SU-DHL-6 (cell line): ENCODE results near the gene SI.

Experiments
- H2AFZ ChIP-seq: fragments of 200-600 bp; sonication (generic); 2 replicates; pipeline ENCODE4 v1.6.1; 2014; ENCODE audit warnings: low read depth, mild to moderate bottlenecking, moderate library complexity, mixed read lengths, antibody characterized with exemption, low read length; ENCODE audit not compliant: severe bottlenecking
- H3F3A ChIP-seq: fragments of 200-600 bp; shearing (Covaris generic); 2 replicates; pipeline ENCODE4 v1.6.0; 2016; ENCODE audit warnings: antibody characterized with exemption, mild to moderate bottlenecking; ENCODE audit not compliant: insufficient read depth
- H3K27ac ChIP-seq: fragments of 200-600 bp; sonication (generic); 2 replicates; pipeline ENCODE4 v1.5.1; 2016; ENCODE audit warnings: low read depth, mild to moderate bottlenecking, low read length, moderate library complexity, mixed read lengths
- H3K27me3 ChIP-seq: fragments of 200-600 bp; sonication (generic), shearing (Covaris generic); 2 replicates; pipeline ENCODE4 v1.6.0; 2014; ENCODE audit warnings: mild to moderate bottlenecking, low read length
- H3K36me3 ChIP-seq: fragments of 200-600 bp; sonication (generic); 2 replicates; pipeline ENCODE4 v1.6.1; 2014; ENCODE audit warnings: mild to moderate bottlenecking, low read length, mixed read lengths
- H3K4me2 ChIP-seq: fragments of 300-600, 200-600 bp; shearing (Covaris generic), sonication (generic); 2 replicates; pipeline ENCODE4 v1.6.0; 2014; ENCODE audit warnings: low read length, low read depth, mild to moderate bottlenecking; ENCODE audit not compliant: poor library complexity, severe bottlenecking
- H3K4me3 ChIP-seq: fragments of 200-600 bp; sonication (generic); 2 replicates; pipeline ENCODE4 v1.5.1; 2014; ENCODE audit warnings: antibody characterized with exemption, low read length, mild to moderate bottlenecking, mixed read lengths; ENCODE audit not compliant: insufficient read depth, poor library complexity, severe bottlenecking
- H3K79me2 ChIP-seq: fragments of 200-600 bp; sonication (generic); 2 replicates; pipeline ENCODE4 v1.6.1; 2014; ENCODE audit warnings: mild to moderate bottlenecking, low read length, moderate library complexity; ENCODE audit not compliant: insufficient read depth
- H3K9ac ChIP-seq: fragments of 200-600 bp; sonication (generic); 2 replicates; pipeline ENCODE4 v1.7.0; 2014; ENCODE audit warnings: mild to moderate bottlenecking, low read length
- H3K9me2 ChIP-seq: fragments of 200-600 bp; sonication (generic); replicated peaks from 2 replicates; pipeline ENCODE4 v1.6.1; 2014; ENCODE audit warnings: low read length; ENCODE audit not compliant: insufficient read depth
- H3K9me3 ChIP-seq: fragments of 200-600 bp; sonication (generic); 2 replicates; pipeline ENCODE4 v1.6.1; 2014; ENCODE audit warnings: low read length, mixed read lengths; ENCODE audit not compliant: insufficient read depth
- H4K20me1 ChIP-seq: fragments of 200-600 bp; sonication (generic); 2 replicates; pipeline ENCODE4 v1.6.1; 2014; ENCODE audit warnings: low read depth, mild to moderate bottlenecking, antibody characterized with exemption, low read length, moderate library complexity, mixed read lengths
- EZH2phosphoT487 ChIP-seq: fragments of 200-600 bp; sonication (generic), shearing (Covaris generic); conservative IDR thresholded peaks from 2 replicates; pipeline ENCODE4 v1.6.1; 2018; ENCODE audit warnings: mild to moderate bottlenecking, antibody characterized with exemption, low read length, moderate library complexity, mixed read lengths
- TF ChIP-seq, protein P1 (sequence below): fragments of 200-600 bp; sonication (generic); IDR thresholded peaks from one replicate; pipeline ENCODE4 v1.5.1; 2017; ENCODE audit warnings: antibody characterized with exemption, mild to moderate bottlenecking, low read length, moderate library complexity; ENCODE audit not compliant: insufficient read depth, poor library complexity, severe bottlenecking

SI gene

DNA sequence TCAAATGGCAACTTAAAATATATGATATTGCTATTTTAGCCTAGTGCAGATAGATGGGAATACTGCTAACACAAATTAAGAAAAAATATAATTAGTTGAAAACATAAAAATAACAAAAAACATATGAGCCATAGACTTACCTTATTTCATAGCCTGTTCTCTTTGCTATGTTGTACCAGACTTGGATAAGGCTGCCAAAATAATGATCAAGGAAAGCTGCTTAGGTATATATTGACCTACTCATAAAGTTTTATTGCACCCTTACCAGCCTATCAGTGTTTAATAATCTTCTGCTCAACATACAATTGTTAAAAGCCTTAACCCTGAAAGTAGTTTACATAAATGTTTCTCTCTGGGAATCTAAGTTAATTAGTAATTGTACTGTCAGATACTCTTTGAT is at the start of gene SI:
SI (minus strand) TSS at position 204 of the 400 bp plus-strand sequence. CDS start 2,484 bp downstream, outside the sequence.
- Histone ChIP-seq H3K79me2 (no peaks in the 10 kb centered on the region), H3K36me3 (no peaks in the 10 kb centered on the region), H4K20me1 (no peaks in the 10 kb centered on the region), H3K9me3 (no peaks in the 10 kb centered on the region), H3K4me3 (no peak within 1 kb of the TSS), H3K9me2 (no peaks in the 10 kb centered on the region), H3K4me2 (no peak within 1 kb of the TSS), H3K27me3 (no peaks in the 10 kb centered on the region), H3F3A (no peaks in the 10 kb centered on the region), H3K9ac (no peak within 1 kb of the TSS), H2AFZ (no peak within 1 kb of the TSS), H3K27ac (no peak within 1 kb of the TSS)
- TF ChIP-seq EZH2phosphoT487, result no peak
- TF ChIP-seq, protein P1, sequence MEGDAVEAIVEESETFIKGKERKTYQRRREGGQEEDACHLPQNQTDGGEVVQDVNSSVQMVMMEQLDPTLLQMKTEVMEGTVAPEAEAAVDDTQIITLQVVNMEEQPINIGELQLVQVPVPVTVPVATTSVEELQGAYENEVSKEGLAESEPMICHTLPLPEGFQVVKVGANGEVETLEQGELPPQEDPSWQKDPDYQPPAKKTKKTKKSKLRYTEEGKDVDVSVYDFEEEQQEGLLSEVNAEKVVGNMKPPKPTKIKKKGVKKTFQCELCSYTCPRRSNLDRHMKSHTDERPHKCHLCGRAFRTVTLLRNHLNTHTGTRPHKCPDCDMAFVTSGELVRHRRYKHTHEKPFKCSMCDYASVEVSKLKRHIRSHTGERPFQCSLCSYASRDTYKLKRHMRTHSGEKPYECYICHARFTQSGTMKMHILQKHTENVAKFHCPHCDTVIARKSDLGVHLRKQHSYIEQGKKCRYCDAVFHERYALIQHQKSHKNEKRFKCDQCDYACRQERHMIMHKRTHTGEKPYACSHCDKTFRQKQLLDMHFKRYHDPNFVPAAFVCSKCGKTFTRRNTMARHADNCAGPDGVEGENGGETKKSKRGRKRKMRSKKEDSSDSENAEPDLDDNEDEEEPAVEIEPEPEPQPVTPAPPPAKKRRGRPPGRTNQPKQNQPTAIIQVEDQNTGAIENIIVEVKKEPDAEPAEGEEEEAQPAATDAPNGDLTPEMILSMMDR, result no peak

DNA sequence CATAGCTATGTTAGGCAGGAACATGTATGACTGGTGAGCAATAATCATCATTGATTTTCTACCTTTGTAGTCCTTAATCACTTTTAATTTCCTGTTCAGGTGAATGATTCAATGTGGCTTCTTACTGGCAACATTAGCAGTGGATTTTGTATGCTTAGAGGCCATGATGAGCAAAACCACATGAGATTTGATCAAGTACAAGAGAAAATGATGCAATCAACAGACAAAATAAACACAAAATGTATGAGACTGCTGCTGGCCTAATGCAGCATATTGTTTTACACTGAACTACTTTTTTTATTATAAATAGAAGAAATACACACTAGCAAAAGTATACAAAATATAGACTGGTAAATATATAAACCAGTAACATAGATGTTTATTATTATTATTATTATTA is 47.5 kb upstream of the SI start:
- Histone ChIP-seq H3K4me3 (no peak overlapping the region), H3K9ac (no peak overlapping the region), H2AFZ (no peak overlapping the region), H3K36me3 (no peaks in the 10 kb centered on the region), H3F3A (no peaks in the 10 kb centered on the region), H3K9me3 (0 out of 2 replicates have a peak, but pooled peaks cover 2% of the 10 kb centered on the region), H3K27ac (no peak overlapping the region), H4K20me1 (no peaks in the 10 kb centered on the region), H3K79me2 (no peaks in the 10 kb centered on the region), H3K4me2 (no peak overlapping the region), H3K9me2 (no peaks in the 10 kb centered on the region), H3K27me3 (no peaks in the 10 kb centered on the region)
- no peak for TF ChIP-seq EZH2phosphoT487
- TF ChIP-seq, protein P1, result no peak

DNA sequence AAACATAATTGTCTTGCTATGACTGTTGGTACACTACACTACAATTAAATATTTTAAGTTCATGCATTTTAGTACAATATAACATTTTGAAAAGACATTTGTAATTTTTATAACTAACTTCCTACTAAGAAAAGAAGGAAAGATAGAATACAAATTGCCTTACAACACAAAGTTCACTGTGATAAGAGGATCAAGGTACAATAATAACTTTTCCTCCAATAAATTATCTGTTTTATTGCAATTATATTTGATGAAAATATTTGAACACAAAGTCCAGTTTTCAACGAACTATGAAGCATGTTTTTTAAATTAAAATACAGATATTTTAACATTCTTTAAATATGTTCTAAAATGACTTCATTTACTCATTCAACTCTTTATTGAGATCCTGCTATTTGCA is 33.1 kb upstream of the SI start:
- Histone ChIP-seq H3K27ac (no peak overlapping the region), H2AFZ (peak overlapping the region; percentile 54), H3K9ac (no peak overlapping the region), H3K4me2 (no peak overlapping the region), H4K20me1 (no peaks in the 10 kb centered on the region), H3K27me3 (no peaks in the 10 kb centered on the region), H3K36me3 (no peaks in the 10 kb centered on the region), H3K9me3 (no peaks in the 10 kb centered on the region), H3K79me2 (no peaks in the 10 kb centered on the region), H3K9me2 (no peaks in the 10 kb centered on the region), H3K4me3 (no peak overlapping the region), H3F3A (no peaks in the 10 kb centered on the region)
- no peak for TF ChIP-seq EZH2phosphoT487
- TF ChIP-seq, protein P1, result no peak
